Measurements from ENCODE around the gene TSC22D3.

TSC22D3 gene

DNA sequence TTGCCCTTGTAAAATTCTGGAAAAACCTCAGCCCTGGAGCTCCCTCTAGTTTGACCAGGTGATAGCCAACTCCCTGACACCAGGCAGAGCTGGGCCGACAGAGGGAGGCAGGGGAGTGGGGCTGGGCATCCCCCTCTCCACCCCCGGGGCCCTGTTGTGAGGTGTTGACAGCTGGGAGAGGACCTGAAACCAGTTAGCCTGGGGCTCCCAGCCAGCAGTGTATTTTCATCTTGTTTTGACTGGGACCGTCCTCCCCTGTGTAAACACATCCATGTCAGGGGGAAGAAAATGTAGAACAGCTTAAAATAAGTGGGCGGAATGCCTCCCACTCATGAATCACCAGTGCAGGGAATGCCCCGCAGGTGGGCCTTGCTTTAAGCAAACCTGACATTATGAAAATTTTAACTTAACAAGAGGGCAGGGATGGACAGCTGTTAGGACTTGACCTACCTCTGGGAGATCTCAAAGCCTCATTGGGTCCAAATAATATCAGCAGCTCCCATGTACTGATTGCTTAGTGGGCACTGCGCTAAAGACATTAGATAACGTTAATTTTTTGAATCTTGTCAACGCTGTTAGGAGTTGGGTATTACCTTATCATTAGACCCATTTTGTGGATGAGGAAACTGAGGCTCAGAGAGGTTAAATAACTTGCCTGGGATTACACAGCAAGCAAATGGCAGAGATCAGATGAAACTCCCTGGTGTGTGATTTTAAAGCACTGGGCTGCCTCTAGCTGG, 45.9 kb downstream of the TSC22D3 start:
- no peak for DNase-seq

- no peak for DNase-seq
Measured at GRCh38 chrX:107728371-107729099, 47.1 kb downstream of the TSC22D3 start.

DNA sequence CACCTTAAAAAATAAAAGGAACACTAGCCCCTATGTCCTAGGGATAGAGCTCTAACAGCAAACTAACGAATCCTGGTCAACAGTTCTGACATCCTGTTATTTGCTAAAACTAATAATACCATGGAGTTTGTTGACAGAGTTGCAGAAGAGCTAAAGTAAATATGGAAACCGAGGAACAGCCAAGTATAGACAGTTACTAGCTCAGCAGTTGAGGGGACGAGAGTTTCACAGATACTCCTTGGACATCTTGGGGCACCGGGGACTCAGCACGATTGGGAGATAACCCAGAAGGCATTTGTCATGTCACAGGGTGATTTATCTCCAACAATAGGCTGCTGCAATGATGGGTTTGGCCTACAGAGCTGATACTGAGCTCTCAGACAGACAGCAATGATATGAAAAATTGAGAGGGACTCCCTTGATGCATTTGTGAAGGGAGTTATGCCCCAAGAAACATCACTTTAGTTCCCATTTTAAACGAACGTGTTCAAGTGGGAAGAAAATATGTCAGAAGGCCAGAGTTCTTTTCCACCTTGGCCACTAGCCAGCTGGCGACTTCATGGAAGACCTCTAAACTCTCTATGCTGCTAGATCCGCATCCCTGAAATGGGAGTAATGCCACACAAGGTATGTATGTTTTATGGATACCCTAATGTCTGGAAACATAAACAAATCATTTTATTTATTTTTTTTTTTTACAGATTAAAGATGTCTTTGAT, 48.6 kb downstream of the TSC22D3 start:
- DNase-seq, result no peak

- no peak for DNase-seq
Measured at GRCh38 chrX:107725761-107726555, 49.6 kb downstream of the TSC22D3 start.

GRCh38 chrX:107724653-107725052, 50.9 kb downstream of the TSC22D3 start:
- DNase-seq, result no peak

- no peak for DNase-seq
Measured at GRCh38 chrX:107723511-107723910, 52.1 kb downstream of the TSC22D3 start.

DNA sequence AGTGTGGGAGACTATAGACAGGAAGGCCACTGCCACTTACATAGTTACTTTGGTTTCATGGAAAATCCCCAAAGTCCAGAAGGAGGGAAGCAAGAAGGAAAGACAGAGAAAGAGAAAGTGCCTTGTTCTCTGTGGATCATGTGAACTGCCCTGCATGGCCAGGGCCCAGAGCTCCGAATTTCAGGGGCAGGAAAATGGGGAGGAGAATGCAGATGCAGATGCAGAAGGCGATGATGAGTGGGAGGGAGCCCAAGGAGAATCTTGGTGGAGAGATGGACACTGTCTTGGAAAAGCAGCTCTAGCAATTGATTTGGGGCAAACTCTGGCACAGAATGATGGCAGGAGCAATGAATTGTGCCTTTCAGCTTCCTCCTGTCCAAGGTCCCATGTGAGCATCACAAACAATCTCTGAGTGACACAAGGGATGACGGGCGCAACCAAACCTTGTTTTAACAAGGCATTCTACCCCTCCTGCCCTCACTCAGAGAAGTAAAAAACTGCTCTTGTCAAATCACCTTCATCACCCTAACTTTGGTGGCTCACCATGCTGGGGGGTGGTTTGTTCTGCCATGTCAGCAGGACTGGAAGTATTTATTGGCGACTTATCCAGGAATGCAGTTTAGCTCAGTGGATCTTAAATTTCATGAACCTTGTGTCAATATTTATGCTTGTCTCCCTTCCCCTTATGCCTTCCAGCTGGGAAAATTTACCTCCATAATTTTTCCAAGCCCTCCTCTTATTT, 53.5 kb downstream of the TSC22D3 start:
- no peak for DNase-seq

DNA sequence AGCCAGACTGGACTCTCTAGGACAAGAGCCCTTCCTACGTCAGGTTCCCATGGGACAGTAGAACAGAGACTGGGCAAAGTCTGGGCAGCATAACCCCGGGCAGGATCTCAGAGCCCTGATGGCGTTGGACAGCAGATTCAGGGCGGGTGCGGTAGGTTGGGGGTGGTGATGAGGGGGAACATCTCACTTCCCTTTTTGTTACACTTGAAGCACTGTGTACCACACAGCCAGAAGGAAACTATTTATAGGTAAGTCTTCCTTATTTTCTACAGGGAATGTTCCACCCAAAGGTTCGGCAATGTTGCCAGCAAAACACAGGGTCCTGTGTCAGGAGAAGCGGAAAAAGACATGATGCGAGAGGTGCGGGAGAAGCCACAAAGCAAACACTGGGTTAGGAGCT, 54.3 kb downstream of the TSC22D3 start:
- DNase-seq, result no peak

- peak; percentile 65 for DNase-seq
Measured at GRCh38 chrX:107718156-107718621, 57.4 kb downstream of the TSC22D3 start.

DNA sequence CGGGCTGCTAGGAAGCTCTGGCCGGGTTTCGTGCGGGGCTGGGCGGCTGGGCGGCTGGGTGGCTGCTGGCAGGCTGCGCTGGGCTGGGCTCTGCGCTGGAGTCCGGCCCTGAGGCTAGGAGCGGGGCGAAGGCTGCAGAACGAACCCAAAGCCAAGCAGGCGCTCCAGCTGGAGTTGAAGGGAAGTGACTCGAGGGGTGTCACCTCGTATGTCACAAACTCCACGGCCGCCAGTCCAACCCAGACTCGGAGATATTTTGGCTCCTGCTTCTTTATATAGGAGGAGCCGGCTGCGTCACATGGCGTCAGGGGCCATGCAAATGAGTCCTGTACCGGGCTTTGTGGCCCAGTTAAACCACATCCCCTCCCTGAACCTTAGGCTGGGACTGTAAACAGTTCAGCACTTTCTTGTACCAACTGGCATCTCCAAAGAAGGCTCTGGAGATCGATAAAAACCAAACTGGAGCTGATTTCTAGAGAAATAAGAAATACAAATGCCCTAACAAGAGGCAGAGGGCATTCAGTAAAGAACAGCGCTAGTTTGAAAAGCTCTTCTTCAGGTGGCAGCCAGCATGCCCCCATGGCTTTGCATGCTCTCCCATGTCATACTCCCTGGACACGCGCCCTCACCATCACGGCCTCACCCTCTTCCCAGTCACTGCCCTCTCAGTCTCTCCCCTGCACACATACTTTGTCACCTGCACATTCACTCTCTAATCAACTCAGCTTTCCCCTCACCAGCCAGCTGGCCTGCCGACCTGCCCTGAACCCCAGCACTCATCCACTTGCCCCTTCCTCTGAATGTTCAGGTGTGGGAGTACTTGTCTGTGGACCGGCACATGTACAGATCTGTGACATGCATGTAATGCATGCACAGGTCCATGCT, 58.5 kb downstream of the TSC22D3 start:
- DNase-seq, result no peak

DNA sequence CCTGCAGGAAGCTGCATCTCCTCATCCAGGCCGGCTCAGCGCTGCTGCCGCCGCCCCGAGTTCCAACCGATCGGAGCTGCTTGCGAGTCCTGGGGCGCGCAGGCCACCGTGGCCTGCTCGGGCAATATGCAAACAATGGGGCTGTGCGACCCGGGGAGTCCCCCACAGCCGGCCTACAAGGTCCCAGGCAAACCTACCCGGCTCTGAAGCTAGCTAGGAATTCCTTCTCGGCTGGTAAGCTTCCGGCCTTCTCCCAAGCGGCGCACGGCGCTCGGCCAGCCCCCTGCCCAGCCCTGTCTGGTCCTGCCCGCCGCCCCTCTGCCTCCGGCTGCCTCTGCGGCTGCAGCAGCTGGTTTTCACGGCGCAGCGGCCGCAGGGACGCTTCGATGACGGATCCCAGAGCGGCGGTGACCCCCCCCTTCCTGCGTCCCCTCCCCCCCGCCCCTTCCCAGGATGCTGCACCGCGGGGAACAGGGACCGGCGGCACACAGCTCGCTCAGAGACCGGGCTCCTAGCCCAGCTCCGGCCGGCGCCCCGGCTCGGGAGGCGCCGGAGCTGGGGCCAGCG, 59.4 kb downstream of the TSC22D3 start:
- DNase-seq, result no peak

GRCh38 chrX:107715331-107716117, 60.1 kb downstream of the TSC22D3 start:
- no peak for DNase-seq

GRCh38 chrX:107714206-107714891, 61.2 kb downstream of the TSC22D3 start:
- DNase-seq, result no peak

- DNase-seq, result no peak
Measured at GRCh38 chrX:107713543-107714205, 61.9 kb downstream of the TSC22D3 start.

- DNase-seq, result no peak
Measured at GRCh38 chrX:107713203-107713542, 62.4 kb downstream of the TSC22D3 start.

- DNase-seq, result no peak
Measured at GRCh38 chrX:107712231-107713202, 63.1 kb downstream of the TSC22D3 start.

DNA sequence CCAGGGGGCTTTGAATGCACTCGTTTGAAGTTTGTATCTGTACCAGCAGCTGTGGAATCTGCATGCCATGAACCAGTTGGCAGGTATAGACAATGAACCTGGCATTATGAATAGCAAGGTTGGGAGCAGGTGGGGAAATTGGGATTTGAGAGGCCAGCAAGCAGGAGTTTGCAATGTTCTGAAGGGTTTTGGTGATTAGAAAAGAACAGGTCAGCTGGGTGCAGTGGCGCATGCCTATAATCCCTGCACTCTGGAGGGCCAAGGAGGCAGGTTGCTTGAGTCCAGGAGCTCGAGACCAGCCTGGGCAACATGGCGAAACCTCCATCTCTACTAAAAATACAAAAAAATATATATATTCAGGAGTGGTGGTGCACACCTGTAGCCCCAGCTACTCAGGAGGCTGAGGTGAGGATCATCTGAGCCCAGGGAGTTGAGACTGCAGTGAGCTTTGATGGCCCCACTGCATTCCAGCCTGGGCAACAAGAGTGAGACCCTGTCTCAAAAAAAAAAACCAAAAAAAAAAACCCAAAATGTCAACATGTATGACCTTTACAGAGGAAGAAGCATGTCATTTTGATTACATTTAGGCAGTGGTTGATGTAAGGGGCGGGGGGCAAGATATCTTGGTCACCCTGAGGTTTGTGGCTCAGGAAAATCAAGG, 63.9 kb downstream of the TSC22D3 start:
- no peak for DNase-seq

Data from NCI-H1048 (cell line).